ENCODE results near the gene CNIH3.

DNA sequence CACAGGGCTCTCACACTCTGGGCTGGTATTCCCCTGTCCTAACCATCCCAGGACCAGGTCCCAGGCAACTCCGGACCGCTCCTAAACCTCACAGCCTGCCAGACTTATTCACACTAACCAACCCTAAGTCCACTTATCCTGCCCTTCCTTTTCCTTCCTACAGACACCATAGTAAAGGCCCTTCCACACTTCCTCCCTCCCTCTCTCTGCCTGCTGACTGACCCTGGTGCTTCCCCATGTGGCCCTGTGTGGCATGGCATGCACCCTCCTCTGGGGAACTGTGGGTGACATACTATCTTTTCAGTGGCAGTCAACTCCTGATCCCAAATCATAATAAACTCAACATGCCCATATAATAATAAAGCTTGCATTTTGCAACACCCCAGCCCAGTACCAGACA, 158.3 kb downstream of the CNIH3 start:
- TF ChIP-seq EZH2 (IDR thresholded peaks at IDR 0.05) (no peak), POLR2AphosphoS5 (IDR thresholded peaks at IDR 0.05; ENCODE audit: borderline replicate concordance, low read depth, low read length) (no peak), FOXP2 (optimal IDR thresholded peaks at IDR 0.05; ENCODE audit: control extremely low read depth, extremely low read length, insufficient read depth) (no peak)

Data from SK-N-MC (cell line).